Upper lobe of left lung (tissue), 4 donors: ENCODE measurements around the gene INPP4B.

Experiments used
- CTCF ChIP-seq, 6 experiments: fragments of 450-650 bp in 4 of 6; fragments of 200-600 bp in 2 of 6; sonication (generic) in 2 of 6; IDR thresholded peaks; one replicate each; pipeline ENCODE4 v1.5.1; 2016 to 2019; ENCODE audit warnings: antibody characterized with exemption in 6 of 6
- POLR2A ChIP-seq, 4 donors: fragments of 450-650 bp; IDR thresholded peaks; one replicate each; pipeline ENCODE4 v1.5.1; 2016 to 2017; ENCODE audit warnings: antibody characterized with exemption in 4 of 4, mild to moderate bottlenecking in 2 of 4
- POLR2AphosphoS5 ChIP-seq, 2 donors: sonication (generic); formaldehyde crosslinking; IDR thresholded peaks; one replicate each; pipeline ENCODE4 v1.5.1; 2017; ENCODE audit warnings: antibody characterized with exemption in 2 of 2

GRCh38 chr4:142386449-142386848 lies 459.7 kb downstream of the INPP4B start:
- TF ChIP-seq POLR2A (IDR thresholded peaks at IDR 0.05), result no peak
- TF ChIP-seq CTCF (IDR thresholded peaks at IDR 0.05), result no peak
- no peak for TF ChIP-seq POLR2AphosphoS5 (IDR thresholded peaks at IDR 0.05)
